ELF-1 (cell line): ENCODE results near the gene DRD4.
"Not testable (repeated sequence)": the region's sequence is repeated elsewhere in the genome, so short reads cannot be mapped to it uniquely, and the experiment has no call there.

Experiments
- DNase-seq: peaks from one replicate; pipeline ENCODE4 v3.0.0-alpha.2; 2016; ENCODE audit warnings: low read depth, low spot score

The DRD4 gene

GRCh38 chr11:643849-644738 is 7.0 kb downstream of the DRD4 start:
- no peak for DNase-seq

GRCh38 chr11:645536-645935 is 8.5 kb downstream of the DRD4 start:
- no peak for DNase-seq

GRCh38 chr11:646214-646613 is 9.1 kb downstream of the DRD4 start:
- no peak for DNase-seq

- not testable (repeated sequence) for DNase-seq
Measured at GRCh38 chr11:647672-648158, 10.6 kb downstream of the DRD4 start.

GRCh38 chr11:650482-650881 is 13.4 kb downstream of the DRD4 start:
- no peak for DNase-seq

GRCh38 chr11:653136-653535 is 16.1 kb downstream of the DRD4 start:
- DNase-seq: not testable (repeated sequence)

- DNase-seq: no peak
Measured at GRCh38 chr11:653837-654236, 16.8 kb downstream of the DRD4 start.

- not testable (repeated sequence) for DNase-seq
Measured at GRCh38 chr11:654444-654843, 17.4 kb downstream of the DRD4 start.

GRCh38 chr11:655036-655726 is 18.1 kb downstream of the DRD4 start:
- no peak for DNase-seq

- no peak for DNase-seq
Measured at GRCh38 chr11:656426-656825, 19.4 kb downstream of the DRD4 start.

GRCh38 chr11:656866-657265 is 19.8 kb downstream of the DRD4 start:
- no peak for DNase-seq

- DNase-seq: no peak
Measured at GRCh38 chr11:657691-658126, 20.6 kb downstream of the DRD4 start.

- DNase-seq: no peak
Measured at GRCh38 chr11:659532-660085, 22.5 kb downstream of the DRD4 start.

- no peak for DNase-seq
Measured at GRCh38 chr11:660281-660680, 23.2 kb downstream of the DRD4 start.

- no peak for DNase-seq
Measured at GRCh38 chr11:660681-661444, 23.8 kb downstream of the DRD4 start.

- peak; percentile 81 for DNase-seq
Measured at GRCh38 chr11:662689-663274, 25.7 kb downstream of the DRD4 start.

- DNase-seq: no peak
Measured at GRCh38 chr11:665062-665703, 28.1 kb downstream of the DRD4 start.

GRCh38 chr11:665704-666281 is 28.7 kb downstream of the DRD4 start:
- no peak for DNase-seq

- no peak for DNase-seq
Measured at GRCh38 chr11:673866-674265, 36.8 kb downstream of the DRD4 start.

- DNase-seq: no peak
Measured at GRCh38 chr11:674406-674805, 37.3 kb downstream of the DRD4 start.
